IPS-15b (cell line): ENCODE data around the gene SNTB2.
"Not testable (repeated sequence)": the region's sequence is repeated elsewhere in the genome, so short reads cannot be mapped to it uniquely, and the experiment has no call there.

Experiments
- H3K27me3 ChIP-seq: one replicate; pipeline ENCODE4 v1.6.1; 2013; ENCODE audit warnings: low read length; ENCODE audit not compliant: control insufficient read depth, insufficient read depth
- H3K36me3 ChIP-seq: one replicate; pipeline ENCODE4 v1.6.1; 2013; ENCODE audit warnings: low read length; ENCODE audit not compliant: control insufficient read depth, insufficient read depth
- H3K4me1 ChIP-seq: one replicate; pipeline ENCODE4 v1.6.1; 2013; ENCODE audit warnings: mild to moderate bottlenecking, low read length; ENCODE audit not compliant: control insufficient read depth, insufficient read depth
- H3K4me3 ChIP-seq: one replicate; pipeline ENCODE4 v1.5.1; 2013; ENCODE audit warnings: low read depth, low read length
- H3K9ac ChIP-seq: one replicate; pipeline ENCODE4 v1.6.1; 2013; ENCODE audit warnings: low read depth, mild to moderate bottlenecking, low read length
- H3K9me3 ChIP-seq: one replicate; pipeline ENCODE4 v1.6.1; 2013; ENCODE audit warnings: mild to moderate bottlenecking, low read length; ENCODE audit not compliant: control insufficient read depth, insufficient read depth

The SNTB2 gene

GRCh38 chr16:69241926-69242325 is 55.0 kb downstream of the SNTB2 start:
- Histone ChIP-seq H3K36me3 (no peaks in the 10 kb centered on the region), H3K9me3 (no peaks in the 10 kb centered on the region), H3K4me3 (no peak overlapping the region)

GRCh38 chr16:69243479-69243878 is 56.5 kb downstream of the SNTB2 start:
- no peak overlapping the region for H3K9ac ChIP-seq
- H3K36me3 ChIP-seq, result no peaks in the 10 kb centered on the region
- H3K4me3 ChIP-seq, result no peak overlapping the region
- no peaks in the 10 kb centered on the region for H3K9me3 ChIP-seq
- H3K27me3 ChIP-seq, result no peaks in the 10 kb centered on the region
- H3K4me1 ChIP-seq, result no peaks in the 10 kb centered on the region

More at GRCh38 chr16:69241926-69242325, 55.0 kb downstream of the SNTB2 start:
- Histone ChIP-seq H3K4me1 (no peaks in the 10 kb centered on the region), H3K27me3 (no peaks in the 10 kb centered on the region), H3K9ac (no peak overlapping the region)

DNA sequence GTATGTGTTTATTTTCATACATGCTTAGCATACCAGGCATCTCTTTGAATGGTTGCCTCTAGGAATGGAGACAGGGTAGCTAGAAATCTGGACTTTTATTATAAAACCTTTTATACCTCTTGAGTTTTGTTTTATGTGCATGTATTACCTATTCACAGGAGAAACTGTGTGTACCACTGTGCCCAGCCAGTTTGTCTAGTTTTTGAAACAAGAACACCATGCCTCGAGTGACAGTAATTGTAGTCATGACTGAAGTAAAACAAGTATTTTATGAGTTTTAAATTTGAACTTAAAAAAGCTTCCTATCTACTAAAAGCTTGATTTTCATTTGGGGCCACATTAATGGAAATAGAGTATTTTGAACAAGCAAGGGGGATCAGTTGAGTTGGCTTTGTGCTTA is 57.4 kb downstream of the SNTB2 start:
- Histone ChIP-seq H3K4me1 (no peaks in the 10 kb centered on the region), H3K36me3 (no peaks in the 10 kb centered on the region), H3K27me3 (no peaks in the 10 kb centered on the region), H3K4me3 (no peak overlapping the region), H3K9ac (no peak overlapping the region), H3K9me3 (no peaks in the 10 kb centered on the region)

DNA sequence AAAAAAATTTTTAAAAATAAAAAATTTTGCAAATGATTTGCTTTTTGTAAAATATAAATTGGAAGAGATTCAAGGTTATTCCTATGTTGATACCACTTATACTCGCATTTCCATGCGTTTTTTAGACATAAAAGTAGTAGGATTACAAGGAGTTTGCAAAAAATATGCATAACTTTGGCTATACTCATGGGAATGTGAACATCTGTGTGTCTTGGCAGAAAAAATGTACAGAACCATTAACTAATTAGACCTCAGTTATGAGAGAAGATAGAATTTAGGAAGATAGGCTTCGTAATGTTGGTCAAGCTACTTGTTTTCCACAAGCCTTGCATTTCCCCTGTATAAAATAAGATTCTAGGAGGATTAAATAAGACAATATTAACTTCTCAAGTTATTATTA is 63.1 kb downstream of the SNTB2 start:
- Histone ChIP-seq H3K4me1 (no peaks in the 10 kb centered on the region), H3K36me3 (no peaks in the 10 kb centered on the region)

DNA sequence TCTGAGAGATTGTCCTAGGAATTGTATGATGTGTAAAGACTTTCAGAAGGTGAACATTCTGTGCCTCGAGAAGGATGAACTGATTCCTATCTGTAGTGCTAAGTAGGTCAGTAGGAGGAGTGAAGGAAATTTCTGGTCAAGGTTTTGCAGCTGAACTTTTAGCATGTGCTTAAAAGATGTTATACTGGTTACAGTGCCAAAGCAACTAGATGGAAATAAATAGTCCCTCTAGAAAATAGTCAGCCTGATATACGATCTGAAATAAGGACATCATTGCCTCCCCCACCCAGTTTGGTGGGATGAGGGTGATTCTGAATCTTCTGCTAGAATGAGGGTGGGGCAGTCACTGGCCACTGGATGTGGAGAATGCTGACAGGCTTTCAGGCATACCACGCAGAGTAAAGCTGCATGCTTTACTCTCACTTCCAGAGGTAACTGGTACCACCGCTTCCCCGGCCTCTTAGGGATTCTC is 66.9 kb downstream of the SNTB2 start:
- no peak overlapping the region for H3K4me3 ChIP-seq

More for the DNA sequence above, 63.1 kb downstream of the SNTB2 start:
- H3K9me3 ChIP-seq, result no peaks in the 10 kb centered on the region
- H3K27me3 ChIP-seq, result no peaks in the 10 kb centered on the region
- no peak overlapping the region for H3K4me3 ChIP-seq
- H3K9ac ChIP-seq, result no peak overlapping the region

DNA sequence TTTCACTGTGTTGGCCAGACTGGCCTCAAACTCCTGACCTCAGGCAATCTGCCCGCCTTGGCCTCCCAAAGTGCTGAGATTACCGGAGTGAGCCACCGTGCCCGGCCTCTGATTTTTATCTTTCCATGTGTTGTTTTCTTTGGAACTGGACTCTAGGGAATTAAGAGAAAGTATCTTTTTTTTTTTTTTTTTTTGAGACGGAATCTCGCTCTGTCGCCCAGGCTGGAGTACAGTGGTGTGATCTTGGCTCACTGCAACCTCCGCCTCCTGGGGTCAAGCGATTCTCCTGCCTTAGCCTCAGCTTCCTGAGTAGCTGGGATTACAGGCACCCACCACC is 72.4 kb downstream of the SNTB2 start:
- H3K27me3 ChIP-seq, H3K9me3 ChIP-seq, H3K4me1 ChIP-seq, H3K4me3 ChIP-seq, H3K9ac ChIP-seq, H3K36me3 ChIP-seq: not testable (repeated sequence)

More for the DNA sequence above, 66.9 kb downstream of the SNTB2 start:
- H3K9ac ChIP-seq, result no peak overlapping the region
- H3K36me3 ChIP-seq, result no peaks in the 10 kb centered on the region
- no peaks in the 10 kb centered on the region for H3K9me3 ChIP-seq
- H3K27me3 ChIP-seq, result no peaks in the 10 kb centered on the region
- no peaks in the 10 kb centered on the region for H3K4me1 ChIP-seq

DNA sequence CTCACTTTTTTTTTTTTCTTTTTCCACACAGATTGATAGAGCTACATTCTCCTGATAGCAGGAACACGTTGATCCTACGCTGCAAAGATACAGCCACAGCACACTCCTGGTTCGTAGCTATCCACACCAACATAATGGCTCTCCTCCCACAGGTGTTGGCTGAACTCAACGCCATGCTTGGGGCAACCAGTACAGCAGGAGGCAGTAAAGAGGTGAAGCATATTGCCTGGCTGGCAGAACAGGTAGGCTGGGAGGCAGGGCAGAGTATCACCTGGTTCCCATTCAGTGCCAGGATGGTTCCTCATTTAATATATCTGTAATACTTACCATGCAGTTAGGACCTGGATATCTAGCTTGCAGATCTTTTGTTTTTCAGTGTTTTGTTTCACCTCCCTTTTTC is 73.1 kb downstream of the SNTB2 start:
- Histone ChIP-seq H3K9me3 (no peaks in the 10 kb centered on the region), H3K4me1 (no peaks in the 10 kb centered on the region), H3K9ac (no peak overlapping the region), H3K27me3 (no peaks in the 10 kb centered on the region), H3K36me3 (peaks cover 3% of the 10 kb centered on the region), H3K4me3 (no peak overlapping the region)

- Histone ChIP-seq H3K9ac (no peak overlapping the region), H3K27me3 (no peaks in the 10 kb centered on the region), H3K4me1 (no peaks in the 10 kb centered on the region), H3K9me3 (no peaks in the 10 kb centered on the region), H3K4me3 (no peak overlapping the region), H3K36me3 (peaks cover 3% of the 10 kb centered on the region)
Measured at GRCh38 chr16:69260506-69260905, 73.5 kb downstream of the SNTB2 start.

DNA sequence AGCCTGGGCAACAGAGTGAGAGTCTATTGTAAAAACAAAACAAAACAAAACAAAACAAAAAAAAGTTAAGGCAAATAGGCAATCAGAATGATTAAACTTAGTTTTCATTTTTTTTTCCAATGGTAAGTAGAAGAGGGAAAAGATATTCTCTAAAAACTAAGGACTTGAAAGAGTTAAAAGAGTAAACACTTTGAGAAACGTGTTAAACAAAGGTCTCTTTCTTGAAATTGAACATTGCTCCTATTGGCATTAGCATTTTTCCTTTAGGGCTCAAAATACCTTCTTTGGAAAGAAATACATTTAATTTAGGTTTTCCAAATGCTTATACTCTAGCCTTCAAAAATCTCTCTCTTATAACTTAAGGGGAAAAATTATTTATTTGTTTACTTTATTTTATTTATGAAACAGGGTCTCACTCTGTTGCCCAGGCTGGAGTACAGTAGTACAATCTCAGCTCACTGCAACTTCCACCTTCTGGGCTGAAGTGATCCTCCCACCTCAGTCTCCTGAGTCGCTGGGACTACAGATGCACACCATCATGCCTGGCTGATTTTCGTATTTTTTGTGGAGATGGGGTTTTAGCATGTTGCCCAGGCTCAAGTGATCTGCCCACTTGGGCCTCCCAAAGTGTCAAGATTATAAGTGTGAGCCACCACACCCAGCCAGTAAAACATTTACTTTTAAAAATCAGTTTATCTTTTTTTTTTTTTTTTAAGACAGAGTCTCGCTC is 79.5 kb downstream of the SNTB2 start:
- Histone ChIP-seq H3K9me3 (no peaks in the 10 kb centered on the region), H3K27me3 (no peaks in the 10 kb centered on the region), H3K9ac (no peak overlapping the region), H3K36me3 (no peaks in the 10 kb centered on the region), H3K4me3 (no peak overlapping the region), H3K4me1 (no peaks in the 10 kb centered on the region)

- no peak overlapping the region for H3K9ac ChIP-seq
- no peaks in the 10 kb centered on the region for H3K9me3 ChIP-seq
- no peaks in the 10 kb centered on the region for H3K36me3 ChIP-seq
- no peaks in the 10 kb centered on the region for H3K4me1 ChIP-seq
- H3K27me3 ChIP-seq, result no peaks in the 10 kb centered on the region
- no peak overlapping the region for H3K4me3 ChIP-seq
Measured at GRCh38 chr16:69267633-69268032, 80.7 kb downstream of the SNTB2 start.

GRCh38 chr16:69270395-69270794 is 83.4 kb downstream of the SNTB2 start:
- Histone ChIP-seq H3K9ac (no peak overlapping the region), H3K36me3 (no peaks in the 10 kb centered on the region), H3K9me3 (no peaks in the 10 kb centered on the region), H3K4me1 (no peaks in the 10 kb centered on the region), H3K27me3 (no peaks in the 10 kb centered on the region), H3K4me3 (no peak overlapping the region)

DNA sequence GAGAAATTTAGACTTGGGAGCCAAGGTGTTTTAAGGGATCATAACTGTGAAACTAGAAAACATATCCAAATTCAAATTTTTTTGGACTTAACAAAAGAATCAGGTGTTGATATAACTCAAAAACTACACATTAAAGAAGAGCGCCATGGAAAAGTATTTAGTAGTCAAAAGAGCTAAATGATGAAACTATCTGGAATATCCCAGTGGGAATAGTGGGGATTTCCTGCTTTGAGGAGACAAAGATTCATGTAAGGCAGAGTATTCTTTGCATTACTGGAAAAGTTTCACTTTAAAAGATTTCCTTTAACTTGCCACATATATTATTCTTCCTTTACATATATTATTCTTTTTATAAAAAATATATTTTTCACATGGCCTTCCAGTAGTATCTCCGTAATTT is 83.9 kb downstream of the SNTB2 start:
- Histone ChIP-seq H3K9me3 (no peaks in the 10 kb centered on the region), H3K4me3 (no peak overlapping the region), H3K36me3 (no peaks in the 10 kb centered on the region), H3K4me1 (no peaks in the 10 kb centered on the region), H3K9ac (no peak overlapping the region), H3K27me3 (no peaks in the 10 kb centered on the region)
